Activated CD4-positive, alpha-beta memory T cell treated with anti-CD3 and anti-CD28 coated beads, Interleukin-2, amount 10 ng/mL, durations not matched to agents 7 days and 5 days (primary cell): ENCODE results near the gene PLPPR3. TPM values are rescaled to one million over a fixed set of nuclear protein-coding genes. Genes with fewer than 3 reads are reported as not detected.
"Not testable (repeated sequence)": the region's sequence is repeated elsewhere in the genome, so short reads cannot be mapped to it uniquely, and the experiment has no call there.

Experiments
- CTCF ChIA-PET: fragments of 350-600 bp; sonication (Branson Sonifier 250); formaldehyde crosslinking; loops from one replicate; lab custom pipeline; 2021; ENCODE audit warnings: antibody characterized with exemption, inconsistent platforms; lab: Charles Lee
- POLR2A ChIA-PET: fragments of 350-600 bp; sonication (Branson Sonifier 250); formaldehyde crosslinking; loops from one replicate; lab custom pipeline; 2021; ENCODE audit warnings: antibody characterized with exemption; lab: Charles Lee
- DNase-seq: peaks from one replicate; pipeline ENCODE4 v3.0.0-alpha.2; 2020
- H3K27ac Mint-ChIP-seq: one replicate; pipeline ENCODE4 v1.8.0; 2021; ENCODE audit warnings: mild to moderate bottlenecking, mixed read lengths
- H3K27me3 Mint-ChIP-seq: one replicate; pipeline ENCODE4 v1.8.0; 2021; ENCODE audit warnings: mixed read lengths
- H3K36me3 Mint-ChIP-seq: one replicate; pipeline ENCODE4 v1.8.0; 2021; ENCODE audit warnings: low read depth, mixed read lengths
- H3K4me1 Mint-ChIP-seq: one replicate; pipeline ENCODE4 v1.8.0; 2021; ENCODE audit warnings: mixed read lengths
- H3K4me3 Mint-ChIP-seq: one replicate; pipeline ENCODE4 v1.8.0; 2021; ENCODE audit warnings: mild to moderate bottlenecking, mixed read lengths
- H3K9me3 Mint-ChIP-seq: one replicate; pipeline ENCODE4 v1.8.0; 2021; ENCODE audit warnings: mixed read lengths
- total RNA-seq, 2 experiments: library from RNA; stranded (reverse); gene quantifications; one replicate each; pipeline ENCODE4 v1.2.3, GENCODE V29; 2021

The PLPPR3 gene
- total RNA-seq, 2 experiments from 2014 or later, result not detected

DNA sequence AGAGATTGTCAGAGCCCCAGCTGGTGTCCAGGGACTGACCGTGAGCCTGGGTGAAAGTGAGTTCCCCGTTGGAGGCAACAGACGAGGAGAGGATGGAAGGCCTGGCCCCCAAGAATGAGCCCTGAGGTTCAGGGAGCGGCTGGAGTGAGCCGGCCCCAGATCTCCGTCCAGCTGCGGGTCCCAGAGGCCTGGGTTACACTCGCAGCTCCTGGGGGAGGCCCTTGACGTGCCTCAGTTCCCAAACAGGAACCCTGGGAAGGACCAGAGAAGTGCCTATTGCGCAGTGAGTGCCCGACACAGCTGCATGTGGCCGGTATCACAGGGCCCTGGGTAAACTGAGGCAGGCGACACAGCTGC is 29.2 kb upstream of the PLPPR3 start:
- DNase-seq, result no peak
- no peaks in the 10 kb centered on the region for H3K4me1 Mint-ChIP-seq
- H3K27me3 Mint-ChIP-seq, result peaks cover 10% of the 10 kb centered on the region
- H3K4me3 Mint-ChIP-seq, result no peak overlapping the region
- H3K36me3 Mint-ChIP-seq, result no peaks in the 10 kb centered on the region
- CTCF ChIA-PET, result no interaction called here
- POLR2A ChIA-PET, result no interaction called here
- no peak overlapping the region for H3K27ac Mint-ChIP-seq
- no peaks in the 10 kb centered on the region for H3K9me3 Mint-ChIP-seq

DNA sequence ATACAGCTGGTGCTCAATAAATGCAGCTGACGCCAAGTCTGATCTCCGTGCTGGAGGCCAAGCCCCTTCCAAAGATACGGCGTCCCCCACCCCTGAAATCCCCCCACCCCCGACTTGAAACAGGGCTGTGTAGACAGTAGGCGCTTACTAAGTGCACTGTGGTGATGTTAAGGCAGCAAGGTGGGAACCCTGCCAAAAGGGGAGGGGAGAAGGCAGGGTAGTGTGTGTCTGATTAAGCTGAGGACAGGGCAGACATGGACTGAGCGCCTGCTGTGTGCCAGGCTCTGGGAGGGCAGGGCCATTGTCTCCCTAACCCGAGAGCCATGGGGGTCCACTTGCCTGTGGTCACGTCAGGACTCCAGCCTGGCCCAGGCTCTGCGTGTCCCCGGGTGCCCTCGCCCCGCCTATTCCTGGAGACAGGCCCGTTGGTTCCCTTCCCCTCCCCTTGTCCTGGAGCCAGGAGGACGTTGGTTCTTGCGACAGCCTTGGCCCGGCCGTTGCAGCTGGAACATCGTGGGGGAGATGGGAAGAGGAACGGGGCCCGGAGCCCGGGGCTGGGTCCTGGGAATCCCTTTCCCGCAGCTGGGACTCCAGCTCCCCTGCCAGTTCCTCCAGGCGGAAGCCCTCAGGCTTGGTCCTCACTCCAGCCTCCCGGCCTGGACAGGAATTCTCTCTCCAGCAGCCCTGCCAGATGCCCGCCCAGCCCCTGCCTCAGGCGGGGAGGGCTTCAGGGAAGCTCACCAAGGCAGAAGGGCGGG is 28.6 kb upstream of the PLPPR3 start:
- CTCF ChIA-PET, result interaction anchor here (0.6 kb wide), 1 partner anchor 125 kb away, joined by 4 read pairs; no protein-coding TSS in a partner anchor
- H3K36me3 Mint-ChIP-seq, result no peaks in the 10 kb centered on the region
- H3K4me1 Mint-ChIP-seq, result no peaks in the 10 kb centered on the region
- H3K27me3 Mint-ChIP-seq, result peaks cover 14% of the 10 kb centered on the region
- no peak overlapping the region for H3K27ac Mint-ChIP-seq
- no peak overlapping the region for H3K4me3 Mint-ChIP-seq
- POLR2A ChIA-PET, result no interaction called here
- no peaks in the 10 kb centered on the region for H3K9me3 Mint-ChIP-seq
- no peak for DNase-seq

DNA sequence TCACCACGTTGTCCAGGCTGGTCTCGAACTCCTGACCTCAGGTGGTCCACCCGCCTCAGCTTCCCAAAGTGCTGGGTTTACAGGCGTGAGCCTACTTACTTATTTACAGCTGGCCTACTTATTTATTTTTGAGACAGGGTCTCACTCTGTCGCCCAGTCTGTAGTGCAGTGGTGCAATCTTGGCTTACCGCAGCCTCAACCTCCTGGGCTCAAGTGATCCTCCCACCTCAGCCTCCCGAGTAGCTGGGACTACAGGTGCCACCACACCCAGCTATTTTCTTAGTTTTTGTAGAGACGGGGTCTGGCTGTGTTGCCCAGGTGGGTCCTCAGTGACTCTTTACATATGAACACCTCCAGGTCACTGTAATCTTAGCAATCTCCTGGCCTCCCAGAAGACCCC is 27.4 kb upstream of the PLPPR3 start:
- POLR2A ChIA-PET, H3K36me3 Mint-ChIP-seq, DNase-seq, H3K9me3 Mint-ChIP-seq, H3K4me3 Mint-ChIP-seq, CTCF ChIA-PET, H3K27ac Mint-ChIP-seq, H3K4me1 Mint-ChIP-seq: not testable (repeated sequence)
- H3K27me3 Mint-ChIP-seq, result peaks cover 21% of the 10 kb centered on the region

DNA sequence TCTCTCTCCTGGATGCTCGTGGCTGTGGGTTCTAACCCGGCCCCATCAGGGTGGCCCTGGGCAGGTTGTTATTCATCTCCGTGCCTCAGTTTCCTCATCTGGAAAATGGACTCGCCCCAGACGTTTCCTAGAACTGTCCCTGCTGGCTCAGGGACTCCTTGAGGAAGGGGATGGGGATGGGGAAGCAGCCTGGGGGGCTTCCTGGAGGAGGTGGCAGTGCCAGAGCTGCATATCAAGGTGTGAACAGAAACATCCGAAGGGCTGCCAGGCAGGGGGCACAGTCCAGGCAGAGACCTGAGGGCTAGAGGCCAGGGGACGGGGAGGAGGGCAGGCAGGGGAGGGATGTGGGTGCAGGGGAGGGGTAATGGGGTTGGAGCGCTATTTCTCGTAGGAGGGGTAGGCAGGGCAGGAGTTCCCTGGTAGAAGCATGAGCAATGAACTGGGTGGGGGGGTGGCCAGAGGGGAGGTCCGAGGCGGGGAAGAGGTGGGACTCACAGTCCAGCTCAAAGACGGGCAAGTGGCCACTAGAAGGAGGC is 26.7 kb upstream of the PLPPR3 start:
- Mint-ChIP-seq H3K36me3 (no peaks in the 10 kb centered on the region), H3K27me3 (peaks cover 19% of the 10 kb centered on the region), H3K27ac (no peak overlapping the region), H3K4me1 (peaks cover 3% of the 10 kb centered on the region), H3K9me3 (no peaks in the 10 kb centered on the region), H3K4me3 (no peak overlapping the region)
- DNase-seq, result no peak
- POLR2A ChIA-PET, result no interaction called here
- CTCF ChIA-PET, result no interaction called here

DNA sequence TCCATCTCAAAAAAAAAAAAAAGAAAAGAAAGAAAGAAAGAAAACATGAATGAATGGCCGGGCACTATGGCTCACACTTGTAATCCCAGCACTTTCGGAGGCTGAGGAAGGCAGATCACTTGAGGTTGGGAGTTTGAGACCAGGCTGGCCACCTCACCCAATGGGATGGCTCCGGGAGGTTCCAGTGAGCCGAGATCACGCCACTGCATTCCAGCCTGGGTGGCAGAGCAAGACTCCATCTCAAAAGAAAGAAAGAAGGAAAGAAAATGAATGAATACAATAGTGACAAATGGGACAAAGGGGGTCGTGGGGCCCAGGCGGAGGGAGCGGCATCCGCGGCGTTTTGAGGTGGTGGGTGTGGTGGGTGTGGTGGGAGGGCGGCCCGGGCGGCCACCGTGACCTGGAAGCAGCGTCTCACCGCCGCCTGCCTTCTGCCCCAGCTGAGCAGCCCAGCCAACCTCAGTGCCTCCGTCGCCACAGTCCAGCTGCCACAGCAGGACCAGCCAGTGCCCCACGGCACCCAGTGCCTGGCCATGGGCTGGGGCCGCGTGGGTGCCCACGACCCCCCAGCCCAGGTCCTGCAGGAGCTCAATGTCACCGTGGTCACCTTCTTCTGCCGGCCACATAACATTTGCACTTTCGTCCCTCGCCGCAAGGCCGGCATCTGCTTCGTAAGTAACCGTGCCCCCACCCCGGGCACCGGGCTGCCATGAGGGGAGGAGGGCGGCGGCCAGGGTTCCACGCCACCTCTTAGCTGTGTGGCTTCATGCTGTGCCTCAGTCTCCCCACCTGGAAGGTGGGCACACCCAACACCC is 24.2 kb upstream of the PLPPR3 start:
- POLR2A ChIA-PET, result no interaction called here
- Mint-ChIP-seq H3K4me1 (peaks cover 3% of the 10 kb centered on the region), H3K27ac (no peak overlapping the region), H3K4me3 (no peak overlapping the region), H3K27me3 (peaks cover 27% of the 10 kb centered on the region), H3K36me3 (no peaks in the 10 kb centered on the region), H3K9me3 (peaks cover 4% of the 10 kb centered on the region)
- DNase-seq, result no peak
- CTCF ChIA-PET, result no interaction called here

DNA sequence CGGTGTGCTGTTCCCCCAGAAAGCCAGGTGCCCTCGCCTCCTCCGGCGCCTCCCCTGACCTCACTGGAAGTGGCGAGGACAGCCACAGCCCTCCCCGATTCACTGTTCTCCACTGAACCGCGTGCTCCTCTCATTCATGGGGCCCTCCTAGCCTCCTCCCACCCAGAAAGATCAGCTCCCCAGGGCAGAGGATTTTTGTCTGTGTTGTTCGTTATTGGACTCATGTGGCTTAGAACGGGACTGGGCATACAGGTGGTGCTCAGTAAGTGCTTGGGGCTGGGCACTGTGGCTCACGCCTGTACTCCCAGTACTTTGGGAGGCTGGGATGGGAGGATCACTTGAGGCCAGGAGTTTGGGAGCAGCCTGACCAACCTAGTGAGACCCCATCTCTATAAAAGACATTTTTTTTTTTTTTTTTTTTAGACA is 22.8 kb upstream of the PLPPR3 start:
- Mint-ChIP-seq H3K27ac (no peak overlapping the region), H3K4me1 (peaks cover 3% of the 10 kb centered on the region), H3K4me3 (no peak overlapping the region), H3K27me3 (peaks cover 27% of the 10 kb centered on the region), H3K36me3 (no peaks in the 10 kb centered on the region), H3K9me3 (peaks cover 4% of the 10 kb centered on the region)
- DNase-seq, result no peak
- CTCF ChIA-PET, result no interaction called here
- POLR2A ChIA-PET, result no interaction called here

DNA sequence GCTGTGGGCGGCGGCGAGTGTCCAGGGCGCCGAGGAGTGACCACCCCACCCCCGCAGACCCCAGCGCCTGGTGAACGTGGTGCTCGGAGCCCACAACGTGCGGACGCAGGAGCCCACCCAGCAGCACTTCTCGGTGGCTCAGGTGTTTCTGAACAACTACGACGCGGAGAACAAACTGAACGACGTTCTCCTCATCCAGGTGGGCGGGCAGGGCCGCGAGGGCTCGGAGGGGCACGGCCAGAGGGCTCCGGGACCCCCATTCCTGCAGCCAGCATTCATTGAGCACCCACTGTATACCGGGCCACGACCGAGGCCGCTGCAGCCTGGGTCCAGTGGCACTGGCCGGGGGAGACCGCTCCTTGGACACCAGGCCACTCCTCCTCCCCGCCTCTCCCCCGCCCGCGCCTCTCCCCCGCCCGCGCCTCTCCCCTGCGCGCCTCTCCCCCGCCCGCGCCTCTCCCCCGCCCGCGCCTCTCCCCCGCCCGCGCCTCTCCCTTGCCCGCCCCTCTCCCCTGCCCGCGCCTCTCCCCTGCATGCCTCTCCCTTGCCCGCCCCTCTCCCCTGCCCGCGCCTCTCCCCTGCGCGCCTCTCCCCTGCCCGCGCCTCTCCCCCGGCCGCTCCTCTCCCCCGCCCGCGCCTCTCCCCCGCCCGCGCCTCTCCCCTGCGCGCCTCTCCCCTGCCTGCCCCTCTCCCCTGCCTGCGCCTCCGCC is 22.2 kb upstream of the PLPPR3 start:
- Mint-ChIP-seq H3K27me3 (peaks cover 25% of the 10 kb centered on the region), H3K36me3 (no peaks in the 10 kb centered on the region), H3K9me3 (peaks cover 4% of the 10 kb centered on the region), H3K4me3 (no peak overlapping the region), H3K4me1 (peaks cover 3% of the 10 kb centered on the region), H3K27ac (no peak overlapping the region)
- ChIA-PET CTCF (no interaction called here), POLR2A (no interaction called here)
- DNase-seq, result no peak

DNA sequence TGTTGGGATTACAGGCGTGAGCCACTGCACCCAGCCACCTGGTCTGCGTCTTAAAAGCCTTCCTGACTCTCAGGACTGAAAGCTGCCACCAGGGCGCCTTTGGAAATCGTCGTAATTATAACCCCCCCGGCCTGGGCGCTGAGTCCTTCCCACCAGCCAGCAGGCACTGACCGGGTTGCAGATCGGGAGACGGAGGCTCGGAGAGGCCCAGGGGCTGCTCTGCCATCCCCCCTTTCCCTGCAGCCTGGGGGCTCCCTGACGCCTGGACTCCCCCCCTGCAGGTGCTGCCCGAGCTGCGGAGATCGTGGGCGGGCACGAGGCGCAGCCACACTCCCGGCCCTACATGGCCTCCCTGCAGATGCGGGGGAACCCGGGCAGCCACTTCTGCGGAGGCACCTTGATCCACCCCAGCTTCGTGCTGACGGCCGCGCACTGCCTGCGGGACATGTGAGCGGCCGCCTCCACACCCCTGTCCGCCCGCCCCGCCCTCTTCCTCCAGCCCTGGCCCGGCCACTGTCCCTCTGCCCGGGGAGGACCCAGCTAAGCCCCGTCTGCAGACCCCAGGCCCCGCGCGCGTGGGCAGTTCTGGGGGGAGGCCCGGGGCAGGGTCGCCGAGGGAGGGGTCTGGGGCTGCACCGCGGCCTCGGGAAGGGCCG is 21.6 kb upstream of the PLPPR3 start:
- ChIA-PET POLR2A (no interaction called here), CTCF (no interaction called here)
- Mint-ChIP-seq H3K4me1 (peaks cover 3% of the 10 kb centered on the region), H3K9me3 (peaks cover 4% of the 10 kb centered on the region), H3K4me3 (no peak overlapping the region), H3K27me3 (peaks cover 24% of the 10 kb centered on the region), H3K36me3 (no peaks in the 10 kb centered on the region), H3K27ac (no peak overlapping the region)
- no peak for DNase-seq

DNA sequence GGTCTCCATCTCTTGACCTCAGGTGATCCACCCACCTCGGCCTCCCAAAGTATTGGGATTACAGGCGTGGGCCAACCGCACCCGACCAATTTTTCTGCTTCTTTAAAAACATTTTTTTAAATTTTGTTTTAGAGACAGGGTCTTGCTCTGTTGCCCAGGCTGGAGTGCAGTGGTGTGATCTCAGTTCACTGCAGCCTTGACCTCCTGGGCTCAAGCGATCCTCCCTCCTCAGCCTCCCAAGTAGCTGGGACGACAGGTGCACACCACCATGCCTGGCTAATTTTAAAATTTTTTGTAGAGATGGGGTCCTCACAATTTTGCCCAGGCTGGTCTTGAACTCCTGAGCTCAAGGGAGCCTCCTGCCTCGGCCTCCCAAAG is 21.0 kb upstream of the PLPPR3 start:
- H3K9me3 Mint-ChIP-seq, H3K4me1 Mint-ChIP-seq, H3K27ac Mint-ChIP-seq, H3K4me3 Mint-ChIP-seq, POLR2A ChIA-PET, H3K36me3 Mint-ChIP-seq, DNase-seq: not testable (repeated sequence)
- H3K27me3 Mint-ChIP-seq, result peaks cover 23% of the 10 kb centered on the region
- CTCF ChIA-PET, result interaction anchor here (0.7 kb wide), 1 partner anchor 42 kb away, joined by 3 read pairs; no protein-coding TSS in a partner anchor

DNA sequence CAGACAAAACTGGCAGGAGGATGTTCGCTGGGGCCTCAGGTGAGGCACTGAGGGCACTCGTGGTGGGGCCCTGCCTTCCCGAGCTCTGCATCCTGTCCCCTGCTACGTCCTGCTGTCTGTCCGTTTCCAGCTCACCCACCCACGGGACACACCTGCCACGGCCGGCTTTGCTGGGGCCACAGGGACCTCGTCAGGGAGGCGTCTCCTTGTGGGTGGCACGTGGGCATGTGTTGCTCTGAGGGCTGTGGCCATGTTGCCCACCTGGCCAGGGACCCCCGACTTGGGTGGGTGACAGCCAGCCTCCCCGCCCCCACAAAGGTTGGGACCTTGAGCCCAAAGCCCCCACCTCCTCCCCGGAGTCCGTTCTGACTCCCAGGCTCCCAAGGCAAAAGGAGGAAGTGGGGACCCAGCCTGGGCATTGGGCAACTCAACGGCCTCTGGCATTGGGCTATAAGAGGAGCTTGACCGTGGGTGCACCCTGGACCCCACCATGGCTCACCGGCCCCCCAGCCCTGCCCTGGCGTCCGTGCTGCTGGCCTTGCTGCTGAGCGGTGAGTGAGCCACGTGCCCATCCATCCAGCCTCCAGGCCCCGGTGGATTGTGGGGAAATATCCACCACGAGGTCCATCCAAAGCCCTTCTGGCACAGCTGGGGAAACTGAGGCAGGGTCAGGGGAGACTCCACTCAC is 18.9 kb upstream of the PLPPR3 start, which contains the start of gene PRTN3:
TSS of gene PRTN3 (plus strand) at position 481 of the 688 bp plus-strand sequence. CDS start at position 491, 10 bp downstream.
- no peak for DNase-seq
- Mint-ChIP-seq H3K4me3 (no peak within 1 kb of the TSS), H3K9me3 (peaks cover 4% of the 10 kb centered on the region), H3K4me1 (peaks cover 3% of the 10 kb centered on the region), H3K27me3 (peaks cover 21% of the 10 kb centered on the region), H3K27ac (no peak within 1 kb of the TSS), H3K36me3 (no peaks in the 10 kb centered on the region)
- ChIA-PET POLR2A (no interaction called here), CTCF (interaction anchor here (1.1 kb wide), 1 partner anchor 17 kb away, joined by 4 read pairs; no protein-coding TSS in a partner anchor)

DNA sequence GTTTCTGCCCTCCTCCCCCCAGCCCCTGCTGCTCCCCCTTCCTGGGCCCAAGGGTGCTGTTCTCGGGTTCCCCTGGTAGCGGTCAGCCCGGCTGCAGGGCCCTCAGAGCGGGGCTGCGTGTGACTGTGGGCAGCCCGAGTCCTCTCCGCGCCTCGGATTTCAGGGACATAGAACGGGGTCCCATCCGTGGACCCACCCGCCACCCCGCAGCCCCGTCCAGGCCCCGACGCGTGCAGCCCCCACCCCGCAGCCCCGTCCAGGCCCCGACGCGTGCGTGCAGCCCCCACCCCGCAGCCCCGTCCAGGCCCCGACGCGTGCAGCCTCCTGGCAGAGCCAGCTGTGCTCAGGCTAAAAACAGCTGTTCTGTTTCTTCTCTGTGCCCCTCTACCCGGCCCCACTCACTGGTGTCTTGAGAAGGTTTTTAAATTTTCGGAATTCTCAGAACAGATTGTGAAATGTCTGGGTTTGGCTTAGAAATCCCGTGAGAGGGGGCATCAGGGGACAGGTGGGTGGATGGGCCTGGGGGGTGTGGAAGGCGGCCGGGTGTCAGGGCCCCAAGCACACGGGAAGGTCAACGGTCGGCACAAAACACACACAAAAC is 13.6 kb upstream of the PLPPR3 start:
- CTCF ChIA-PET, result no interaction called here
- Mint-ChIP-seq H3K27me3 (peaks cover 4% of the 10 kb centered on the region), H3K36me3 (no peaks in the 10 kb centered on the region), H3K27ac (no peak overlapping the region), H3K4me1 (no peaks in the 10 kb centered on the region), H3K4me3 (no peak overlapping the region), H3K9me3 (no peaks in the 10 kb centered on the region)
- POLR2A ChIA-PET, result no interaction called here
- DNase-seq, result no peak

DNA sequence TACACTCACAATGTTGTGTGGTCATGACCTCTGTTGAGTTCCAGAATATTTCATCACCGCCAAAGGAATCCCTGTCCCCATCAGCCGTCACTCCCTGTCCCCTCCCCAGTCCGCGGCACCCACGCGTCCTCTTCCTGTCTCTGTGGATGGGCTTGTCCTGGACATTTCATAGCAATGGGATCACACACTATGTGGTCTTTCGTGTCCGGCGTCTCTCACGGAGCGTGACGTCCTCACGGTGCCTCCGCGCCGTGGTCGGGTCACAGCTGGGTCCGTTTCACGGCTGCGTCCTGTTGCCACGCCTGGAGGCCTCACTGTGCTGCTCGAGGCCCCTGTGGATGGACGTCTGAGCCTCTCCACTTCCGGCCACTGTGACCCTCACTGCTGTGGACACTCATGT is 12.5 kb upstream of the PLPPR3 start:
- H3K4me1 Mint-ChIP-seq, result no peaks in the 10 kb centered on the region
- DNase-seq, result no peak
- CTCF ChIA-PET, result no interaction called here
- POLR2A ChIA-PET, result no interaction called here
- H3K27ac Mint-ChIP-seq, result no peak overlapping the region
- H3K27me3 Mint-ChIP-seq, result peaks cover 4% of the 10 kb centered on the region
- no peaks in the 10 kb centered on the region for H3K36me3 Mint-ChIP-seq
- no peaks in the 10 kb centered on the region for H3K9me3 Mint-ChIP-seq
- no peak overlapping the region for H3K4me3 Mint-ChIP-seq
